ENCODE measurements around the gene IKBIP. TPM values are rescaled to one million over a fixed set of nuclear protein-coding genes. Genes with fewer than 3 reads are reported as not detected.
A peak's percentile ranks its signal among the peaks of the same experiment; 100 is the strongest.

IKBIP gene
- total and polyA plus RNA-seq, 8 donors: 1.4 to 8.0 (median 4.2) TPM

DNA sequence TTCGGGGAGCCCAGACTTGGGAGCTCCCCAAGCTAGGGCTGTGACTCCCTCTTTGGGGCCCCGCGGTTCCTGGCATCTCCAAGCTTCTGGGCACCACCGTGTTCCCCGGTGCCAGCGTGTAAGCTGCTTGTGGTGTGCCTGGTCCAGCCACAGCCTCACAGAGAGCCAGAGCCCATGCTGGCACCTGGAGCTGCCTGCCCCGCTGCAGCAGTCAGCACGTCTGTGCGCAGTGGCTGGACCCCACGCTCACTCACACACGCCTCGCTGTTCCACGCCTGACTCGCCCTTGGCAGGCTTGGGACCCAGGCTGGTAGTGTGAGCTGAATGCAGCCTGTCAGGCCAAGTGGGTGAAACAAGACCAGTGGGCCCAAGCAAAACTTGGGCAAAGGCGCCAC lies 35.0 kb upstream of the IKBIP start:
- FAIRE-seq (no peak), ATAC-seq (no peak), DNase-seq (peak in 1 of 6 donors; percentile 49)
- TF ChIP-seq CTCF (IDR thresholded peaks at IDR 0.05): no peak
- Histone ChIP-seq H3K27ac (no peak overlapping the region), H3K36me3 (peaks cover 0 to 42% (median 8%) of the 10 kb centered on the region in 3 donors), H3K4me1 (no peaks in the 10 kb centered on the region), H3K4me3 (no peak overlapping the region), H3K9me3 (no peaks in the 10 kb centered on the region), H3K27me3 (no peaks in the 10 kb centered on the region)
- 95 to 96% methylated on average over 15 of the region's 15 CpGs for WGBS, 2 donors
- intact Hi-C loops (cut with DNase I): no loop called here

DNA sequence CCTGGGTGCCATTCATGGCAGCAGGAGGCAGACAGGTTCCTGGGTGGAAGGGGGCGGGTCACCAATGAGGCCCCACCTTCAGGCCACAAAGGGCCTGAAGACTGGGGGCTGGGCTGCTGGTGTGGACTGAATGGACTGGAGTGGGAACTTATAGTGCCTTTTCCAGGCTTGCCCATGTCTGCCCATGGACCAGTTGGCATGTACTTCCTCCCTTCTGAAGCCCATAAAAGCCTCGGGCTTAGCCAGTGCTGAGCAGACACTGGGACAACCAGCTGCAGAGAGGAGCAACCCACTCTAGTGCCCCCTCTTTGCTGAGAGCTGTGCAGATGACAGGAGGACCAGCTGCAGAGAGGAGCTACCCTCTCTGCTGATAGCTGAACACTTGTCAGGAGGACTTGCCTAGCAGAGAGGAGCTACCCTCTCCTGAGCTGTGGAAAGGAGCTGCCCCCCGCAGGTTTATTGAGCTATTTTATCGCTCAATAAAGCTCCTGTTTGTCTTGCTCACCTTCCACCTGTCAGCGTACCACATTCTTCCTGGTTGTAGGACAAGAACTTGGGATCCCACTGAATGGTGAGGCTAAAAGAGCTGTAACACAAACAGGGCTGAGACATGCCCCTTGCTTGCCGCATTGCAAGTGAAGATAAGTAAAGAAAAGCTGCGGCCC lies 34.5 kb upstream of the IKBIP start:
- H3K9me3 ChIP-seq: no peaks in the 10 kb centered on the region
- no peak for FAIRE-seq
- ATAC-seq: no peak
- WGBS, 2 donors: 90 to 96% methylated on average over 7 of the region's 7 CpGs
- DNase-seq: no peak
- no peak for TF ChIP-seq CTCF (IDR thresholded peaks at IDR 0.05)
- H3K27me3 ChIP-seq: no peaks in the 10 kb centered on the region
- no peak overlapping the region for H3K27ac ChIP-seq
- no peak overlapping the region for H3K4me3 ChIP-seq
- H3K36me3 ChIP-seq: peaks cover 0 to 41% (median 8%) of the 10 kb centered on the region in 3 donors
- intact Hi-C loops (cut with DNase I): no loop called here
- no peaks in the 10 kb centered on the region for H3K4me1 ChIP-seq

- 92 to 93% methylated on average over 14 to 15 of the region's 15 CpGs for WGBS, 2 donors
Observed at GRCh38 chr12:98678236-98678945, 33.8 kb upstream of the IKBIP start.

GRCh38 chr12:98674841-98675240 lies 30.3 kb upstream of the IKBIP start:
- Histone ChIP-seq H3K27ac (no peak overlapping the region), H3K36me3 (peaks cover 0 to 10% (median 0%) of the 10 kb centered on the region in 3 donors), H3K9me3 (no peaks in the 10 kb centered on the region), H3K4me1 (peaks cover 0 to 19% (median 6%) of the 10 kb centered on the region in 3 donors), H3K27me3 (no peaks in the 10 kb centered on the region), H3K4me3 (no peak overlapping the region)
- intact Hi-C loops (cut with DNase I): no loop called here
- FAIRE-seq (no peak), ATAC-seq (no peak), DNase-seq (no peak)
- TF ChIP-seq CTCF (IDR thresholded peaks at IDR 0.05): no peak

More at GRCh38 chr12:98678236-98678945, 33.8 kb upstream of the IKBIP start:
- DNase-seq (peak in 1 of 6 donors; percentile 67), FAIRE-seq (no peak), ATAC-seq (no peak)
- intact Hi-C loops (cut with DNase I): no loop called here
- no peaks in the 10 kb centered on the region for H3K9me3 ChIP-seq
- no peak for TF ChIP-seq CTCF (IDR thresholded peaks at IDR 0.05)
- H3K36me3 ChIP-seq: peaks cover 0 to 36% (median 8%) of the 10 kb centered on the region in 3 donors
- H3K4me3 ChIP-seq: no peak overlapping the region
- no peak overlapping the region for H3K27ac ChIP-seq
- no peaks in the 10 kb centered on the region for H3K27me3 ChIP-seq
- H3K4me1 ChIP-seq: no peaks in the 10 kb centered on the region

GRCh38 chr12:98671459-98671858 lies 26.9 kb upstream of the IKBIP start:
- intact Hi-C loops (cut with DNase I): no loop called here
- WGBS, 2 donors: 6 to 19% methylated on average over 7 of the region's 7 CpGs
- Histone ChIP-seq H3K4me1 (peaks cover 0 to 19% (median 6%) of the 10 kb centered on the region in 3 donors), H3K4me3 (no peak overlapping the region), H3K9me3 (no peaks in the 10 kb centered on the region), H3K27ac (peak overlapping the region in 3 of 4 donors; percentile 9 to 48 (median 38)), H3K27me3 (no peaks in the 10 kb centered on the region), H3K36me3 (no peaks in the 10 kb centered on the region)
- TF ChIP-seq CTCF (IDR thresholded peaks at IDR 0.05): no peak
- FAIRE-seq (peak; percentile 56), DNase-seq (peak in 3 of 6 donors; percentile 23 to 42 (median 40)), ATAC-seq (peak; percentile 65 to 99 (median 86))

Data from pancreas (tissue), 10 donors.